Neural cell (in vitro differentiated cells): ENCODE results near the gene RIMKLA.

Experiments used
- CTCF ChIP-seq: fragments of 450-650 bp; IDR thresholded peaks from 2 replicates; pipeline ENCODE4 v1.5.1; 2014; ENCODE audit warnings: antibody characterized with exemption, mild to moderate bottlenecking, moderate library complexity; ENCODE audit not compliant: poor library complexity, severe bottlenecking
- EP300 ChIP-seq: fragments of 450-650 bp; conservative IDR thresholded peaks from 2 replicates; pipeline ENCODE4 v1.6.1; 2014; ENCODE audit warnings: antibody characterized with exemption, mild to moderate bottlenecking, moderate library complexity; ENCODE audit not compliant: poor library complexity, severe bottlenecking
- EZH2 ChIP-seq: fragments of 200-600, 300-800 bp; shearing (Covaris generic), sonication (generic); IDR thresholded peaks from 2 replicates; pipeline ENCODE4 v1.6.1; 2014; ENCODE audit warnings: antibody characterized with exemption, low read length, borderline replicate concordance, mild to moderate bottlenecking; ENCODE audit not compliant: insufficient read depth, poor library complexity, severe bottlenecking
- MXI1 ChIP-seq: fragments of 450-650 bp; conservative IDR thresholded peaks from 2 replicates; pipeline ENCODE4 v1.6.1; 2014; ENCODE audit warnings: antibody characterized with exemption, mild to moderate bottlenecking; ENCODE audit not compliant: poor library complexity, severe bottlenecking
- POLR2AphosphoS5 ChIP-seq: IDR thresholded peaks from 2 replicates; pipeline ENCODE4 v1.6.1; 2012
- RAD21 ChIP-seq: fragments of 450-650 bp; conservative IDR thresholded peaks from 2 replicates; pipeline ENCODE4 v1.6.1; 2014; ENCODE audit warnings: antibody characterized with exemption, mild to moderate bottlenecking, moderate library complexity
- REST ChIP-seq: IDR thresholded peaks from 2 replicates; pipeline ENCODE4 v1.6.1; 2012; ENCODE audit warnings: borderline replicate concordance
- SMC3 ChIP-seq: fragments of 450-650 bp; conservative IDR thresholded peaks from 2 replicates; pipeline ENCODE4 v1.6.1; 2014; ENCODE audit warnings: antibody characterized with exemption, mild to moderate bottlenecking, moderate library complexity; ENCODE audit not compliant: poor library complexity
- TAF1 ChIP-seq: IDR thresholded peaks from 2 replicates; pipeline ENCODE4 v1.6.1; 2012; ENCODE audit warnings: low read depth

GRCh38 chr1:42456010-42456753, 75.6 kb downstream of the RIMKLA start, which contains the start of the genes PPCS and ZMYND12:
- TF ChIP-seq CTCF (no peak), POLR2AphosphoS5 (peak; percentile 77), EZH2 (no peak), REST (peak; percentile 54), RAD21 (no peak), EP300 (no peak), MXI1 (peak; percentile 82), TAF1 (peak; percentile 78), SMC3 (peak; percentile 53)
